ENCODE measurements around the gene ENOX1.

DNA sequence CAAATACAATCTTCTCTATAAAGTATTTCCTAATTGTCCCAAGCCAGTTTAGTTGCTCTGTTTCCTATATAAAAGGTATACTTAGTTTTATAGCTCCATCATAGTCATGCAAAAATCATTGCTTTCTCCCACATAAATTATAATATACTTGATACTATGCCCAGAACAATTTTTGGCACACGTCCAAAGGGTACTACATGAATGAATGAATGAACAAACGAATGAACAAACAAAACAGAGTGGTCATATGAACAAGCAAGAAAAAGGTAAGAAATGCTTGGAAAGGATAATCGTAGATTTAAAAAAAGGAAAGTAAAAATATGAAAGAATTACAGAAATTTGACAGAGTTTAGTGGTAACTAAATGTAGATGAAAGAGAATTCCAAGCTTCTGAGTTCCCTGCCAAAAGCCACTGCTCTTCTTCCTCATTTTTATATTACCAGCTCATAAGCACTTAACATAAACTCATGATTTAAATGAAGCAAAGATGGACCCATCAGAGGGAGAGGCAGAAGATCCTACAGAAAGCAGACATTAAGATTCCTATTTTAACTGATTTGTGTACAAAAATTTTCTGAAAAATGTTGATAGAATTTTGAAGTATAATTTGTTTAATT, 123.2 kb downstream of the ENOX1 start:
- TF ChIP-seq, protein P1, sequence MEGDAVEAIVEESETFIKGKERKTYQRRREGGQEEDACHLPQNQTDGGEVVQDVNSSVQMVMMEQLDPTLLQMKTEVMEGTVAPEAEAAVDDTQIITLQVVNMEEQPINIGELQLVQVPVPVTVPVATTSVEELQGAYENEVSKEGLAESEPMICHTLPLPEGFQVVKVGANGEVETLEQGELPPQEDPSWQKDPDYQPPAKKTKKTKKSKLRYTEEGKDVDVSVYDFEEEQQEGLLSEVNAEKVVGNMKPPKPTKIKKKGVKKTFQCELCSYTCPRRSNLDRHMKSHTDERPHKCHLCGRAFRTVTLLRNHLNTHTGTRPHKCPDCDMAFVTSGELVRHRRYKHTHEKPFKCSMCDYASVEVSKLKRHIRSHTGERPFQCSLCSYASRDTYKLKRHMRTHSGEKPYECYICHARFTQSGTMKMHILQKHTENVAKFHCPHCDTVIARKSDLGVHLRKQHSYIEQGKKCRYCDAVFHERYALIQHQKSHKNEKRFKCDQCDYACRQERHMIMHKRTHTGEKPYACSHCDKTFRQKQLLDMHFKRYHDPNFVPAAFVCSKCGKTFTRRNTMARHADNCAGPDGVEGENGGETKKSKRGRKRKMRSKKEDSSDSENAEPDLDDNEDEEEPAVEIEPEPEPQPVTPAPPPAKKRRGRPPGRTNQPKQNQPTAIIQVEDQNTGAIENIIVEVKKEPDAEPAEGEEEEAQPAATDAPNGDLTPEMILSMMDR (IDR thresholded peaks at IDR 0.05) = no peak
- no peak for TF ChIP-seq POLR2A (IDR thresholded peaks at IDR 0.05)
